ENCODE data around the gene KIAA1755.
"Not testable (repeated sequence)": the region's sequence is repeated elsewhere in the genome, so short reads cannot be mapped to it uniquely, and the experiment has no call there.

Gene KIAA1755

DNA sequence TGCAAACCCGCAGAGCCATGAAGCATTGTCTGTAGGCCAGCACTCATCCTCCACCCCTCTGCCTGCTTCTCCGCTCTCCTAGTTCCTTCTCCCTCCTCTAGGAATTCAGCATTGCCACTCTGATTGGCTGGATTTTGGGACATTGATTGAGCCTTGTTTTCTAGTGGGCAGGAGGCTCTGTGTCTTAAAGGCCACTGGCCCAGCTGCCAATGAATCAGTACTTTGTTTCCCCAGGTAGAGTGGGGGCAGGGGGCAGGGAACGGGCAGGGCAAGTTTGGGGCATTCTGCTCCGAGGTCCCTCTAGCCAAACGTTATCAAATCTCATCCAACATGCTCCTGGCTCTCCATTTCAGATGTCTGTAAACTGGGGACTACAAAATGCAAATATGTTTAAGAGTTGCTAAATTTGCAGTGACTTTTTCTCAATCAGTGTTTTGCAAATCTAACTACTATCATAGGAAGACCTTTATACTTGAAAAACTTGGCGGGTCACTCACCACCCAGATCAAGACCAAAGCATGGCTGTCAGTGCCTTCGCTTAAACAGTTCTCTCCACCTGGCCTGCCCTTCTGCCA lies 33.0 kb upstream of the KIAA1755 start:
- DNase-seq: no peak
- TF ChIP-seq, protein P1, sequence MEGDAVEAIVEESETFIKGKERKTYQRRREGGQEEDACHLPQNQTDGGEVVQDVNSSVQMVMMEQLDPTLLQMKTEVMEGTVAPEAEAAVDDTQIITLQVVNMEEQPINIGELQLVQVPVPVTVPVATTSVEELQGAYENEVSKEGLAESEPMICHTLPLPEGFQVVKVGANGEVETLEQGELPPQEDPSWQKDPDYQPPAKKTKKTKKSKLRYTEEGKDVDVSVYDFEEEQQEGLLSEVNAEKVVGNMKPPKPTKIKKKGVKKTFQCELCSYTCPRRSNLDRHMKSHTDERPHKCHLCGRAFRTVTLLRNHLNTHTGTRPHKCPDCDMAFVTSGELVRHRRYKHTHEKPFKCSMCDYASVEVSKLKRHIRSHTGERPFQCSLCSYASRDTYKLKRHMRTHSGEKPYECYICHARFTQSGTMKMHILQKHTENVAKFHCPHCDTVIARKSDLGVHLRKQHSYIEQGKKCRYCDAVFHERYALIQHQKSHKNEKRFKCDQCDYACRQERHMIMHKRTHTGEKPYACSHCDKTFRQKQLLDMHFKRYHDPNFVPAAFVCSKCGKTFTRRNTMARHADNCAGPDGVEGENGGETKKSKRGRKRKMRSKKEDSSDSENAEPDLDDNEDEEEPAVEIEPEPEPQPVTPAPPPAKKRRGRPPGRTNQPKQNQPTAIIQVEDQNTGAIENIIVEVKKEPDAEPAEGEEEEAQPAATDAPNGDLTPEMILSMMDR (IDR thresholded peaks at IDR 0.05; ENCODE audit: low read depth, low read length): no peak
- Histone ChIP-seq H3K4me1 (no peaks in the 10 kb centered on the region), H3K4me3 (ENCODE audit: low read depth, low read length) (no peak overlapping the region), H3K36me3 (no peaks in the 10 kb centered on the region), H3K9me3 (no peaks in the 10 kb centered on the region), H3K27me3 (no peaks in the 10 kb centered on the region)

DNA sequence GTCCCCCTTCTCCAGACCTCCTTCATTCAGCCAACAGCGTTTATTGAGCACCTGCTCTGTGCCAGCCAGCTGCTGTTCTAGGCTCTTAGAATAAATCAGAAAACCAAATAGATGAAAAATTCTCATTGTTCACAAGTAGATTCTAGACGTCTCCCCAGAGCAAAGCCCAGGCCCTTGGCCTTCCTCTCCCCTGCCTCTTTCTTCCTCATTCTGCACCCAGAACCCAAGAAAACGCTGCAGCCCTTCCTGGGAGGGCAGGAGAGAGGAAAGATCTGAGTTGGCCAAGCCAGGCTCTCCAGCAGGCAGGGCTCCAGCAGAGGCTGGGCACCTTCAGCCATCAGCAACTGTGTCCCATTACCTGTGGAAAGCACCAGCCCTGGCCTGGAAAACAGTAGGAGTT lies 31.4 kb upstream of the KIAA1755 start:
- no peaks in the 10 kb centered on the region for H3K9me3 ChIP-seq
- no peaks in the 10 kb centered on the region for H3K4me1 ChIP-seq
- no peaks in the 10 kb centered on the region for H3K36me3 ChIP-seq
- no peaks in the 10 kb centered on the region for H3K27me3 ChIP-seq
- H3K4me3 ChIP-seq (ENCODE audit: low read depth, low read length): no peak overlapping the region
- TF ChIP-seq, protein P1 (IDR thresholded peaks at IDR 0.05; ENCODE audit: low read depth, low read length): no peak
- no peak for DNase-seq

DNA sequence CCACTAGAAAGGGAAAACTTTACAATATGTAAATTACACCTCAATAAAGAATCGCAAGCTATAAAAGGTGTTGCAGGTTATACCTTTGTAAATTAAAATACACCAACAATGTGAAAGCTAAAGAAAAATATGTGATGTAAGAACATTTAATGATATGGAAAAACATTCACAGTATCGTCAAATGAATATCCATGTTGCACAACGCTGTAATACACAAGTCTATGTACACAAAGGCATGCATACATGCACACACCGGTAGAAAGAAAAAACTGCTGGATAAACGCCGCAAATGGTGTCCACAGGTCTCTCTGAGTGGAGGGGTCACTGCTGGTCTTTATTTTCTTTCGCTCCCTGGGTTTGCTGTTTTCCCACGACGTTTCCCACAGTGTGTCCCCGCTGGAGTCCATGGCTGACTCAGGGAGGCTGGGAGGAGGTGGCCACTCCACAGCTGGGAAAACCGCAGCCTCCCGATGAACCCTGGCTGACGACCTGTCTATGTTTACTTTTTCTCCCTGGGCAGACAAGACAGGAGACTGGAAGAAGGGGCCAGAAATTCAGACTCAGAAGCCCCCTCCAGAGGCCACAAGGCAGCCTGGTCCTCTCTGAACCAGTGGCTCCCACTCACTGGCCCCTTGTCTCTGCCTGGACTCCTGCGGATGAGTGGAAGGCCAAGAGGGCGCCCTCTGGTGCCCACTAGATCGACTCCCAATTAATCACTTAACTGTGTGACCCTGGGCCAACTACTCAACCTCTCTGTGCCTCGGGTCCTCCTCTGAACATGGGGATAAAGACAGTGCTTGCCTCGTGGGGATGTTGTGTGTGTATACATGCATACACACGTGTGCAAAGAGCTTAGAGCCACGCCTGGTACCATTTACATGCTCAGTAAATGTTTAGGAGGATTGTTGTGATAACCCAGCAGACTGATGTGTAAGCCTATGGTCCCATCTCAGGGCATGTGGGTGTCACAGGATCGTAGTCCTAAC lies 30.6 kb upstream of the KIAA1755 start:
- no peaks in the 10 kb centered on the region for H3K27me3 ChIP-seq
- no peaks in the 10 kb centered on the region for H3K9me3 ChIP-seq
- H3K4me3 ChIP-seq (ENCODE audit: low read depth, low read length): no peak overlapping the region
- H3K36me3 ChIP-seq: no peaks in the 10 kb centered on the region
- TF ChIP-seq, protein P1 (IDR thresholded peaks at IDR 0.05; ENCODE audit: low read depth, low read length): peak; percentile 50
- H3K4me1 ChIP-seq: no peaks in the 10 kb centered on the region
- DNase-seq: no peak

DNA sequence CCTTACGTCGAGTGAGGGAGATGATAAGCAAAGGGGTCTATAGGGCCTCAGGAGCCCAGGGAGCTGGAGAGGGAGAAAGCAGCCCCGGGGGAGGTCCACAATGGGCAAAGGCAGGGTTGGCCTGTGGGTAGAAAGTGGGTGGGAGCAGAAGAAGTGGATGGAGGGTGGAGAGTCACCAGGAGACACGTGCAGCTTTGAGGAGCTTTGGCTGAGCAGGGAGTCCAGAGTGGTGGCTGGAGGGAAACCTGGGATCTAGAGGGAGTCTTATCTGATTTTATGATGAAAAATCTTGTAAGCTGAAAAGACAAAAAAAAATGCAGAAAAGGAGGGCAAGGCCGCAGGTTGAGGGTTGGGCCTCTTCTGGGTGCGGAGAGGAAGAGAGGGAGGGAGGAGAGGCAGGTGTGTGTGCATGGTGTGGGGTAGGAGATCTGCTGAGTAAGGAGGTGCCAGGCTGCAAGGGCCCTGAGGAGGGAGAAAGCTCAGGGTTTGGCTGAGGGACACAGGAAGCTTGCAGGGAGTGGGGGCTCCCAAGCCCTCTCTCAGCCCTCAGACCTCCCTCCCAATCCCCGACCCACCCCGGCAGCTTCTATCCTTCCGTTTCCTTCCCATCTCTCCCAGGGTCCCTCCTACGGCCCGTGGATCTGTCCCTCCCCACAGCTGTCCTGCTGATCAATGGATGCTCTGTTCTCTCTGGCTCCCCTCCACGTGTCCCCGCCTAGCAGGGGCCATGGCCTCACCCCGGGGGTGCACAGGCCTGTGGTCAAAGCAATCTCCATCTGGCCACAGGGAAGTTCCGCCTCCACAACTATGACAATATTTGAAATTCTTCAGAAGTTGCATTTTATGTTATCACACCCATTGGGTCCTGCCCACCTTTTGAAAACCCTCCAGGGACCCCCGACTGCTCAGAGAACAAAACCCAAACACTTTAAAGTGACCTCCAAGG lies 26.3 kb upstream of the KIAA1755 start:
- Histone ChIP-seq H3K36me3 (no peaks in the 10 kb centered on the region), H3K9me3 (no peaks in the 10 kb centered on the region), H3K4me1 (no peaks in the 10 kb centered on the region), H3K27me3 (no peaks in the 10 kb centered on the region), H3K4me3 (ENCODE audit: low read depth, low read length) (no peak overlapping the region)
- TF ChIP-seq, protein P1 (IDR thresholded peaks at IDR 0.05; ENCODE audit: low read depth, low read length): no peak
- DNase-seq: no peak

DNA sequence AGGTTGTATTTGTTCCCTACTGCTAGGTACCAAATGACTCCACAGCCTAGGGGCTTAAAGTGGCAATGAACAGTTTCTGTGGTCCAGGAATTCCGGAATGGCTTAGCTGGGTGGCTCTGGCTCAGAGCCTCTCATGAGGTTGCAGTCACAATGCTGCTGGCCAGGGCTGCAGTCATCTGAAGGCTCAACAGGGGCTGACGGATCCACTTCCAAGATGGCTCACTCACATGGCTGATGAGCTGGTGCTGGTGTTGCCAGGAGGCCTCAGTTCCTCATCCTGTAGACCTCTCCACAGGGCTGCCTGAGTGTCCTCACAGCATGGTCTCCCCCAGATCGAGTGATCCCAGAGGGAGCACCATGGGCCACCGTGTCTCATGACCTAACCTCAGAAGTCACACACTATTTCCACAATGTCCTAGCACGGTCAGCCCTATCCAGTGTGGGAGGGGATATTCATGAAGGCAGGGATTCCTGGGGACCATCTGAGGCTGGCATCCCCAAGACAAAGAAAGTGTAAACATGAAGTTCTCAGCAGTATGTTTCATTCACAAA lies 24.4 kb upstream of the KIAA1755 start:
- Histone ChIP-seq H3K36me3 (no peaks in the 10 kb centered on the region), H3K4me3 (ENCODE audit: low read depth, low read length) (no peak overlapping the region), H3K4me1 (no peaks in the 10 kb centered on the region), H3K27me3 (no peaks in the 10 kb centered on the region), H3K9me3 (no peaks in the 10 kb centered on the region)
- no peak for DNase-seq
- TF ChIP-seq, protein P1 (IDR thresholded peaks at IDR 0.05; ENCODE audit: low read depth, low read length): no peak

DNA sequence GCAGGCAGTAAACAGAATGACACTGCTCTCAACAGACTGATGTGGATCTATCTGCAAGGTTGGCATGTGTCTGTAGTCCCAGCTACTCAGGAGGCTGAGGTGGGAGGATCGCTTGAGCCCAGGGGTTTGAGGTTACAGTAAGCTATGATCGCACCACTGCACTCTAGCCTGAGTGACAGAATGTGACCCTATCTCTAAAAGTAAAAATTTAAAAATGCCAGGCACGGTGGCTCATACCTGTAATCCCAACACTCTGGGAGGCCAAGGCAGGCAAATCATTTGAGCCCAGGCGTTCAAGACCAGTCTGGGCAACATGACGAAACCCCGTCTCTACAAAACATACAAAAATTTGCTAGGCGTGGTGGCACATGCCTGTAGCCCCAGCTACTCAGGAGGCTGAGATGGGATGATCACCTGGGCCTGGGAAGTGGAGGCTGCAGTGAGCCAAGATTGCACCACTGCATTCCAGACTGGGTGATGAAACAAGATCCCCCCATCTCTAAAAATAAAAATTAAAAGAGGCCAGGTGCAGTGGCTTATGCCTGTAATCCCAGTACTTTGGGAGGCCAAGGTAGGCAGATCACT lies 23.6 kb upstream of the KIAA1755 start:
- not testable (repeated sequence) for H3K4me3 ChIP-seq (ENCODE audit: low read depth, low read length); DNase-seq; H3K9me3 ChIP-seq; H3K36me3 ChIP-seq; H3K27me3 ChIP-seq; H3K4me1 ChIP-seq

All from BE2C (cell line).